Smooth muscle cell (in vitro differentiated cells): ENCODE data around the gene TSEN15. TPM values are rescaled to one million over a fixed set of nuclear protein-coding genes. Genes with fewer than 3 reads are reported as not detected.

Source experiments
- DNase-seq: peaks from one replicate; lab custom pipeline; 2025; ENCODE audit not compliant: unreplicated experiment; lab: John Stamatoyannopoulos, UW
- H2AFZ ChIP-seq: fragments of 200-600 bp; sonication (generic); 2 replicates; pipeline ENCODE4 v1.6.0; 2016; ENCODE audit warnings: antibody characterized with exemption, low read depth, mild to moderate bottlenecking
- H3F3A ChIP-seq: fragments of 200-600 bp; sonication (generic); 2 replicates; pipeline ENCODE4 v1.6.0; 2017; ENCODE audit warnings: antibody characterized with exemption, low read depth
- H3K27ac ChIP-seq: fragments of 200-600 bp; sonication (generic); 2 replicates; pipeline ENCODE4 v1.5.1; 2016; ENCODE audit warnings: low read depth, mild to moderate bottlenecking
- H3K27me3 ChIP-seq: fragments of 200-600 bp; sonication (generic); 2 replicates; pipeline ENCODE4 v1.6.1; 2016; ENCODE audit warnings: low read depth, mild to moderate bottlenecking
- H3K36me3 ChIP-seq: fragments of 200-600 bp; sonication (generic); 2 replicates; pipeline ENCODE4 v1.5.1; 2016; ENCODE audit warnings: low read depth
- H3K4me1 ChIP-seq: fragments of 200-600 bp; sonication (generic); 2 replicates; pipeline ENCODE4 v1.5.1; 2016; ENCODE audit warnings: low read depth
- H3K4me2 ChIP-seq: fragments of 200-600 bp; sonication (generic); 2 replicates; pipeline ENCODE4 v1.6.0; 2016; ENCODE audit warnings: mild to moderate bottlenecking
- H3K4me3 ChIP-seq: fragments of 200-600 bp; sonication (generic); 2 replicates; pipeline ENCODE4 v1.5.1; 2016; ENCODE audit warnings: mild to moderate bottlenecking
- H3K79me2 ChIP-seq: fragments of 200-600 bp; sonication (generic); 2 replicates; pipeline ENCODE4 v1.6.0; 2016; ENCODE audit warnings: low read depth, mild to moderate bottlenecking
- H3K9ac ChIP-seq: fragments of 200-600 bp; sonication (generic); 2 replicates; pipeline ENCODE4 v1.6.0; 2016; ENCODE audit warnings: low read depth
- H3K9me3 ChIP-seq: fragments of 200-600 bp; sonication (generic); replicated peaks from 2 replicates; pipeline ENCODE4 v1.5.1; 2016; ENCODE audit warnings: low read depth
- H4K20me1 ChIP-seq: fragments of 200-600 bp; sonication (generic); 2 replicates; pipeline ENCODE4 v1.6.0; 2016; ENCODE audit warnings: low read depth
- CTCF ChIP-seq: fragments of 200-600 bp; sonication (generic); IDR thresholded peaks from 2 replicates; pipeline ENCODE4 v1.5.1; 2017; ENCODE audit warnings: borderline replicate concordance, mild to moderate bottlenecking, antibody characterized with exemption; ENCODE audit not compliant: insufficient read depth, poor library complexity, severe bottlenecking
- WGBS: methylation state at CpG from one replicate; pipeline ENCODE4 v1.1.7; 2016; ENCODE audit warnings: low lambda C conversion rate; 5-methylcytosine and 5-hydroxymethylcytosine counted together
- polyA plus RNA-seq: library from polyadenylated mRNA; unstranded; fragments of >200 nt; fragmentation: Nextera tagmentation; extraction: Ambion mirVana; gene quantifications from 2 replicates; pipeline ENCODE4 v1.2.1, GENCODE V29; 2016
- total RNA-seq: library from RNA; depleted of rRNA; stranded (reverse); fragments of >200 nt; gene quantifications from 2 replicates; pipeline ENCODE4 v1.2.3, GENCODE V29; 2014

Gene TSEN15
- total and polyA plus RNA-seq, 2 experiments from 2014 or later: 35.6 to 82.0 TPM

GRCh38 chr1:184049836-184050468, 1.6 kb upstream of the TSEN15 start:
- DNase-seq: no peak
- Histone ChIP-seq H3K27me3 (no peaks in the 10 kb centered on the region), H3K36me3 (no peaks in the 10 kb centered on the region), H3K4me3 (no peak overlapping the region), H3K27ac (no peak overlapping the region), H3F3A (no peaks in the 10 kb centered on the region), H4K20me1 (no peaks in the 10 kb centered on the region), H3K9ac (no peak overlapping the region), H2AFZ (peak overlapping the region; percentile 81), H3K9me3 (no peaks in the 10 kb centered on the region), H3K79me2 (peaks cover 30% of the 10 kb centered on the region), H3K4me1 (peaks cover 16% of the 10 kb centered on the region), H3K4me2 (no peak overlapping the region)
- WGBS: 81% methylated on average over 2 of the region's 2 CpGs
- no peak for TF ChIP-seq CTCF

- no peaks in the 10 kb centered on the region for H3F3A ChIP-seq
Measured at GRCh38 chr1:184050636-184051035, 894 bp upstream of the TSEN15 start.

GRCh38 chr1:184051138-184051484, 419 bp upstream of the TSEN15 start:
- no peak for DNase-seq
- H4K20me1 ChIP-seq: no peaks in the 10 kb centered on the region
- H3K9me3 ChIP-seq: no peaks in the 10 kb centered on the region
- 4% methylated on average over 6 of the region's 6 CpGs for WGBS
- peak overlapping the region; percentile 79 for H3K4me3 ChIP-seq
- peak overlapping the region; percentile 82 for H3K9ac ChIP-seq
- H3K4me2 ChIP-seq: peak overlapping the region; percentile 87
- peaks cover 16% of the 10 kb centered on the region for H3K4me1 ChIP-seq
- no peaks in the 10 kb centered on the region for H3F3A ChIP-seq
- no peaks in the 10 kb centered on the region for H3K27me3 ChIP-seq
- no peak for TF ChIP-seq CTCF
- peaks cover 31% of the 10 kb centered on the region for H3K79me2 ChIP-seq
- peak overlapping the region; percentile 81 for H2AFZ ChIP-seq
- no peaks in the 10 kb centered on the region for H3K36me3 ChIP-seq
- H3K27ac ChIP-seq: peak overlapping the region; percentile 81

More at GRCh38 chr1:184050636-184051035, 894 bp upstream of the TSEN15 start:
- Histone ChIP-seq H3K79me2 (peaks cover 31% of the 10 kb centered on the region), H3K27me3 (no peaks in the 10 kb centered on the region), H3K9ac (peak overlapping the region; percentile 82), H2AFZ (peak overlapping the region; percentile 81), H3K27ac (peak overlapping the region; percentile 81), H3K4me2 (peak overlapping the region; percentile 87), H3K36me3 (no peaks in the 10 kb centered on the region), H3K9me3 (no peaks in the 10 kb centered on the region), H3K4me3 (peak overlapping the region; percentile 79), H3K4me1 (peaks cover 16% of the 10 kb centered on the region), H4K20me1 (no peaks in the 10 kb centered on the region)
- DNase-seq: no peak
- TF ChIP-seq CTCF: no peak

- H3F3A ChIP-seq: peaks cover 9% of the 10 kb centered on the region
- TF ChIP-seq CTCF: no peak
- H3K9ac ChIP-seq: peak overlapping the region; percentile 82
- no peaks in the 10 kb centered on the region for H3K9me3 ChIP-seq
- H3K4me3 ChIP-seq: peak overlapping the region; percentile 79
- no peaks in the 10 kb centered on the region for H4K20me1 ChIP-seq
- peak overlapping the region; percentile 81 for H2AFZ ChIP-seq
- peak overlapping the region; percentile 87 for H3K4me2 ChIP-seq
- H3K27me3 ChIP-seq: no peaks in the 10 kb centered on the region
- H3K27ac ChIP-seq: peak overlapping the region; percentile 81
- no peaks in the 10 kb centered on the region for H3K36me3 ChIP-seq
- peaks cover 31% of the 10 kb centered on the region for H3K79me2 ChIP-seq
- 16% methylated on average over 7 of the region's 7 CpGs for WGBS
- H3K4me1 ChIP-seq: peaks cover 26% of the 10 kb centered on the region
- DNase-seq: no peak
Measured at GRCh38 chr1:184052194-184052559, 647 bp downstream of the TSEN15 start.
